ENCODE results near the gene SOX6.
A peak's percentile ranks its signal among the peaks of the same experiment; 100 is the strongest.

The SOX6 gene

GRCh38 chr11:16373768-16374167 is 17.4 kb upstream of the SOX6 start:
- H3K27ac Mint-ChIP-seq, result no peak overlapping the region
- no peaks in the 10 kb centered on the region for H3K27me3 Mint-ChIP-seq (ENCODE audit: low read depth)
- no peaks in the 10 kb centered on the region for H3K36me3 Mint-ChIP-seq (ENCODE audit: low read depth)
- H3K4me1 Mint-ChIP-seq, result no peaks in the 10 kb centered on the region
- no peak overlapping the region for H3K4me3 Mint-ChIP-seq
- H3K9me3 Mint-ChIP-seq, result no peaks in the 10 kb centered on the region
- no peak for TF ChIP-seq CTCF (IDR thresholded peaks at IDR 0.05; ENCODE audit: unreplicated experiment in 3 of 3)

GRCh38 chr11:16372355-16372754 is 16.0 kb upstream of the SOX6 start:
- H3K36me3 Mint-ChIP-seq (ENCODE audit: low read depth), result no peaks in the 10 kb centered on the region

GRCh38 chr11:16367252-16367651 is 10.9 kb upstream of the SOX6 start:
- Mint-ChIP-seq H3K4me1 (peaks cover 19% of the 10 kb centered on the region), H3K27me3 (ENCODE audit: low read depth) (no peaks in the 10 kb centered on the region), H3K36me3 (ENCODE audit: low read depth) (no peaks in the 10 kb centered on the region), H3K27ac (peak overlapping the region in 1 of 3 experiments; percentile 88), H3K4me3 (no peak overlapping the region), H3K9me3 (no peaks in the 10 kb centered on the region)
- TF ChIP-seq CTCF (IDR thresholded peaks at IDR 0.05; ENCODE audit: unreplicated experiment in 3 of 3), result no peak

More at GRCh38 chr11:16372355-16372754, 16.0 kb upstream of the SOX6 start:
- no peak for TF ChIP-seq CTCF (IDR thresholded peaks at IDR 0.05; ENCODE audit: unreplicated experiment in 3 of 3)
- no peak overlapping the region for H3K4me3 Mint-ChIP-seq
- no peaks in the 10 kb centered on the region for H3K4me1 Mint-ChIP-seq
- H3K27ac Mint-ChIP-seq, result no peak overlapping the region
- H3K27me3 Mint-ChIP-seq (ENCODE audit: low read depth), result no peaks in the 10 kb centered on the region
- H3K9me3 Mint-ChIP-seq, result no peaks in the 10 kb centered on the region

GRCh38 chr11:16365581-16366228 is 9.4 kb upstream of the SOX6 start:
- Mint-ChIP-seq H3K9me3 (no peaks in the 10 kb centered on the region), H3K27me3 (ENCODE audit: low read depth) (no peaks in the 10 kb centered on the region), H3K36me3 (ENCODE audit: low read depth) (no peaks in the 10 kb centered on the region), H3K4me3 (peak overlapping the region in 1 of 3 experiments; percentile 30), H3K4me1 (peaks cover 29% of the 10 kb centered on the region), H3K27ac (peak overlapping the region; percentile 21 to 93 (median 88))
- no peak for TF ChIP-seq CTCF (IDR thresholded peaks at IDR 0.05; ENCODE audit: unreplicated experiment in 3 of 3)

GRCh38 chr11:16364254-16364653 is 7.9 kb upstream of the SOX6 start:
- H3K27me3 Mint-ChIP-seq (ENCODE audit: low read depth), result no peaks in the 10 kb centered on the region
- H3K9me3 Mint-ChIP-seq, result no peaks in the 10 kb centered on the region

More at GRCh38 chr11:16364254-16364653, 7.9 kb upstream of the SOX6 start:
- H3K4me3 Mint-ChIP-seq, result no peak overlapping the region
- peaks cover 30% of the 10 kb centered on the region for H3K4me1 Mint-ChIP-seq
- TF ChIP-seq CTCF (IDR thresholded peaks at IDR 0.05; ENCODE audit: unreplicated experiment in 3 of 3), result no peak
- H3K27ac Mint-ChIP-seq, result no peak overlapping the region
- no peaks in the 10 kb centered on the region for H3K36me3 Mint-ChIP-seq (ENCODE audit: low read depth)
